NOMO-1 treated with dmso at 0.1 percent for 144 hours (cell line): ENCODE results near the gene SCAF8.

Experiments
- DNase-seq: peaks from one replicate; lab custom pipeline; 2025; ENCODE audit not compliant: unreplicated experiment; lab: John Stamatoyannopoulos, UW

Gene SCAF8

DNA sequence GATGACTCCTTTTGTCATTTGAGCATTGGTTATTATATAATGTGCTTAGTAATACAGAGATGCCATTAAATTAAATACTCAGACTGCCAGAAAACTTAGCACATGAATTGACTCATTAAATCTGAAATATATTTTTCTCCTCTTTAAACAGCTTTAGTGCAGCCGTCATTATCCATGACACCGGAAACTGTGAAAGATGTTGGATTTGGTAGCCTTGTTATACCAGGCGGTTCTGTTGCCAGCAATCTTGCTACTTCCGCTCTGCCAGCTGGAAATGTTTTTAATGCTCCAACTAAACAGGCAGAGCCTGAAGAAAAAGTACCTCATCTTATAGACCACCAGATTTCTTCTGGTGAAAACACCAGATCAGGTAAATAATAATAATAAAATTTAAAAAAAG is 97.6 kb downstream of the SCAF8 start:
- DNase-seq: no peak

DNA sequence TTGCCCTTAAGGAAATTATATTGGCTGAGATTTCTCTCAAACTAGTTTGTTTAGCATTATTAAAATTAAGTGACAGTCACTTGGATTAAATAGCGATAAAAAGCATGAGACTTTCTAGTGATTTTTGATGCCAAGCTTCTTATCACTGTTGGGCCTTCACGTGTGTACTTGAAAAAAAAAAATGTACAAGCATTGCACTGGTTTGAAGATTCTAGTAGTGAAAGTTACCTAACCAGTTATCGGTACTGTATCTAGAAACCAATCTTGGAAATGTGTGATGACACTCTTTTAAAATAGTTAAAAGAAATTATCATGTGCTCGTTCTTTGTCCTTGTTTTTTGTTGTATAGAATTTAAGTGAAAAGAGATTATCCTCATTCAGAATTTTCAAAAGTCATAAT is 102.1 kb downstream of the SCAF8 start:
- DNase-seq: no peak

DNA sequence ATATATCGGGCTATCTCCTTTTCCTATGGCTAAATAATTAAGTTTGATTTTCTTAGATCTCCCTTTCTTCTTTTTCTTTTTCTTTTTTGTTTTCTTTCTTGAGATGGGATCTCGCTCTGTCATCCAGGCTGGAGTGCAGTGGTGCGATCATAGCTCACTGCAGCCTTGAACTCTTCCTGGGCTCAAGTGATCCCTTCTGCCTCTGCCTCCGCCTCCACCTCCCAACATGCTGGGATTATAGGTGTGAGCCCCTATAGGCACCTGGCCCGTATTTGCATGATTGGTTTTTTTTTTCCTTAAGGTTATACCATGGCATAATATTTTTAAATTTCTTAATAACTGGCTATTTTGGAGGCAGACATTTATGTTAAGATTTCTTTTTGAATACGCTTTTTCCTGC is 106.3 kb downstream of the SCAF8 start:
- DNase-seq: no peak

DNA sequence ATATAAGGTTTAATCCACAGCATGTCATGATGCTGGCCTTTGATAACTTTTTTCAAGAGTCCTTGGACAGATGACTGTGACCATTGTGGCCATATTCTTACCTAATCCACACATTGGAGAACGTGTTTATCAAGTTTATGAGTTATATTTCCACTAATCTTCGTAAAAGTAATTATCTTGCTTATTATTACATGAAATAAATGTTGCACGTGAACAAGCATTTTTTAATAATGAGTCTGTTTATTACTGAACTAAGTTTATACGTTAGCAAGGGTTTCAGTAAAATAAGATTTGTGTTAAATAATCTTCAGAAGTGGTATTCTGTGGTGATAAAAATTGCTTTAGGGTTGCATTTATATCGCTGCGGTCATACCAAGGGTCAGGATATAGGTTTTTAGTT is 107.1 kb downstream of the SCAF8 start:
- DNase-seq: no peak

DNA sequence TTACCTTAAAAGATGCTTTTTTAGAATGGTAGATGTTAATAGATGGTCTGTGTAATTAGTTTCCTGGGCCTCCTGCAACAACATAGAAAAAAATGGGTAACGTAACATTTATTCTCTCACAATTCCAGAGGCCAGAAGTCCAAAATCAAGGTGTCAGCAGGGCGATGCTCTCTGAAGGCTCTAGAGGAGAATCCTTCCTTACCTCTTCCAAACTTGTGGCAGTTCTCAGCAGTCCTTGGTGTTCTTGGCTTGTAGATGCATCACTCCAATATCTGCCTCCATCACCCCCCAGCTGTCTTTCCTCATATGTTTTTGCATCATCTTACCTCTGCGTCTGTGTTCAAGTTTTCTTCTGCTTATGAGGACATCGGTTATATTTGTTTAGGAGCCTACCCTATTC is 107.9 kb downstream of the SCAF8 start:
- no peak for DNase-seq

DNA sequence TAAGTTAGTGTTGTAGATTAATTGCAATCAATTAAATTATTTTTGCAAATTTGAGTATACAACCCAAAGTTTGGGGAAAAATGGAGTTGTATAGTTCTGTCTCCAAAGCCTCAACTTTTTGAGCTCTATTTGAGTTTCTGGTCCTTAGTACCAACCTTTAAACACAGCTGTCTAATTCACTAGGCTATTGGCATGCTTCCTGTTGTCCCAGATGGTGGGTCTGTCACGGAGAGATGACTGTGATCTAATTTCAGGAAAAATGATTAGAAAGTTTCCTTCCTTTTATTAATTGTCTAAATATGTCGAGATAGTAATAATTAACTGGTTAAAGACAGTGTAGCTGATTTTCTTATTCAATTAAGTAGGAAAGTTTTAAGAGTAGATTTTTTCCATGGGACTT is 109.6 kb downstream of the SCAF8 start:
- DNase-seq: no peak

DNA sequence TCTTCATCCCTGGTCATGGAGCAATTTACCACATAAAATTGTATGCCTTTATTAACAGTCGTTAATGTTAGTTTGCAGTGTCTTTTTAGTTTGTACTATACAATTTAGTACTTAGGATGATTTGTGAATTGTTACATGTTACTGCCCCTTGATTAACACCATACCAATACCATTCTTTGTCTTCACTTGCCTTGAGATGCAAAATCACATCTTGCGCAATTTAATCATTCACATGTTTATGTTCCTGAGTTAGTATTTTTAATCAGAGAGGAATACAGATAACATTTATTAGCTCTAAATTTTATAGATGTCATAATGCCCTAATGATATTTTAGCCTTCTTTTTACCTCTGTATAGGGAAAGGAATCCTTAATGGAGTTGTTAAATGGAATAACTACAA is 114.1 kb downstream of the SCAF8 start:
- no peak for DNase-seq

DNA sequence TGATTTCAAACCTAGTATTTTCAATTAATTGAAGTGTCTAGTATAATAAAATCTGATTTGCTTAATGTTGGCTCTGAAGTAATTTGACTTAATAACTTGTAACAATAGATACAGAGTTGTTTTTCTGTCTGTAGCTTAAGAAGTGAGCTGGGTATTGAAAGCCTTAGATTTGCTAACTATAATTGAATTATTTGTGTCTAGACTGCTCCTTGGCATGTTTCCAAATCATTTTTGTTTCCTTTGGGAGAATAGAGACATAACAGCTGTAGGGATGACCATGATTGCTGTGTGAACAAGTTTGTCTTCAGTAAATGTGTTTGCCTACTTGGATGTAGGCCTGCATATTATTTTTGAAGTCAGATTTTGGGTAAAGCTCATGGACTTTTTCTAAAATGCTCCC is 115.4 kb downstream of the SCAF8 start:
- no peak for DNase-seq

DNA sequence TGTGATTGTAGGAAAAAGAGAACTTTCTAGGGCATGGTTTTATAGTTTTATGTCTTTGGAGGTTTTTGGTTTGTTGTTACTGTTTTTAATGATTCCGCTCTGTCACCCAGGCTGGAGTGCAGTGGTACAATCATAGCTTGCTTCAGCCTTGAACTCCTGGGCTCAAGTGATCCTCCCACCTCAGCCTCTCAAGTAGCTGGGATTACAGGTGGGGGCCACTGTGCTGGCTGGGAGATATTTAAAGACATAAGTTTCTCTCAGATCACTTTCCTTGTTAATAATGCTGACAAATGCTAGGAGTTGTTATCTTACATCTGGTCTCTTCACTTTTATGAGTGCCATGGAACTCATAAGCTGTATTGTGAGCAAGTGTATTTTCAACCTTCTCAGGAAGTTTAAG is 116.3 kb downstream of the SCAF8 start:
- no peak for DNase-seq

DNA sequence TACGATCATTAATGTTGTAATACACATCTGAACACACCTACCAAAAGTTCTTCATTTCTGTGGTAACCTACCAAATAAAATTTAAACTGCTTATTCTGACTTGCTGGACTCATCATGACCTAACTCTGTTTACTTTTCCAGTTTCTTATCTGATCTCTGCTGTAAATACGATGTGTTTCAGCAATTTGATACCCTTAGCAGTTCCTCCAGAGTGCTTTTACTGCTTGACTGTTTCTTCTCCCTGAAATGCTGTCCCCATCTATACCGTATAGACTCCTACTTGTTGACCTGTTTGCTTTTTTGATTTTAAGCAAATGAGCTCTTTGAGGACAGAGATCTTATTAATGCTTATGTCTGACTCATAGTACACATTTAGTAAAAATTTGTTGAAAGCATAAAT is 119.5 kb downstream of the SCAF8 start:
- no peak for DNase-seq

DNA sequence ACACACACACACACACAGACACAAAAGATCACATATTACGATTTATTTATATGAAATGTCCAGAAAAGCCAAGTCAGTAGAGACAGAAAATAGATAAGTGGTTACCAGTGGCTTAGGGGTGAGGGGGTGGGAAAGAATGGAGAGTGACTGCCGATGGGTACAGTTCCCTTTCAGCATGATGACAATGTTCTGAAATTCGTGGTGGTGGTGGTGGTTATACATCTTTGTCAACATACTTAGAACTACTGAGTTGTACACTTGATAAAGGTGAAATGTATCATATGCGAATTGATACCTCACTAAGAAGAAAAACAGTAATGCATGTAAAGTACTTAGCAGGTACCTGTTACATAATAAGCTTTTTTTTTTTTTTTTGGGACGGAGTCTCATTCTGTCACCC is 124.3 kb downstream of the SCAF8 start:
- DNase-seq: no peak

DNA sequence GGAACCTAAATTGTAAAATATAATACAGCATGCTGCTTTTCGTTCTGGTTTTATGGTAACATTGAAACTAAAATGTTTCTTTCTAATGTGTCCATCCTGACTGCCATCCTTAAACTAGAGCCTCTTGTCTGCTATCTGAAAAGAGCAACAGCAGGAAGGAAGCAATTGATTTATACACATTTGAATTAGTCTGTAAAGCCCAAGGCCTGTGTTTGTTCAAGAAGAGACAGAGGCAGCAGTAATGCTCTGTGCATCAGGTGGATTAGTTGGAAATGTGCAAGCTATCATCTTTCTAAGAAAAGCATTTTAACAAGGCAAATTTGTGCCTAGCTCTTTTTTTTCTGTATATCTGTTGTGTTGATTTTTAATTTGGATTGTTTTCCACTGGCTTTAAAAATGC is 128.6 kb downstream of the SCAF8 start:
- no peak for DNase-seq

DNA sequence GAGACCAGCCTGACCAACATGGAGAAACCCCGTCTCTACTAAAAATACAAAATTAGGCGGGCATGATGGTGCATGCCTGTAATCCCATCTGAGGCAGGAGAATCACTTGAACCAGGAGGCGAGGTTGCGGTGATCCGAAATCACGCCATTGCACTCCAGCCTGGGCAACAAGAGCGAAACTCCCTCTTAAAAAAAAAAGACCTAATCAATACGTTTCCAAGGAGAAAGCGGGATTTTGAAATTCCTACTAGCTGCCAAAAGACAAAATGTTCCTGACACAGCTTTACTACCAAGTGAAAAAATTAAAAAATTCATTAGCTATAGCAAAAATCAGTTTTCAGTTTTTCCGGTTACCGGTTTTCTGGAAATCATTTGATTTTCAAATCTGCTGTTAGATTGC is 129.3 kb downstream of the SCAF8 start:
- no peak for DNase-seq

DNA sequence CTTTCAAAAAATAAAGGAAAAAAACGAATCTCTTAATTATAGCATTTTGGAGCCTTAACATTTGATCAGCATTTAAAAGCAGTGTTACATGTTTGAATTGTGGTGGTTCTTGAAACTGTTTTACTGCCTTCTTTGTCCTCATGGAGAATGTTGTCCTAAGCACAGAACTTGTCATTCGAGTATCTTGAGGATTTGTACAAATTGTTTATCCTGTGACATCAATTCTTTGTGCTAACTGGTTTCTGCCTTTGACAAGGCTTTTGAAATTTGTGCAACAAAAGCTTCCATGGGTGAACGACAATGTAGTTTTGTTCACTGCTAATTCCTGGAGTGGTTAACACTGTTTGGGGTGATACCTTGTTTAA is 130.8 kb downstream of the SCAF8 start:
- DNase-seq: no peak

DNA sequence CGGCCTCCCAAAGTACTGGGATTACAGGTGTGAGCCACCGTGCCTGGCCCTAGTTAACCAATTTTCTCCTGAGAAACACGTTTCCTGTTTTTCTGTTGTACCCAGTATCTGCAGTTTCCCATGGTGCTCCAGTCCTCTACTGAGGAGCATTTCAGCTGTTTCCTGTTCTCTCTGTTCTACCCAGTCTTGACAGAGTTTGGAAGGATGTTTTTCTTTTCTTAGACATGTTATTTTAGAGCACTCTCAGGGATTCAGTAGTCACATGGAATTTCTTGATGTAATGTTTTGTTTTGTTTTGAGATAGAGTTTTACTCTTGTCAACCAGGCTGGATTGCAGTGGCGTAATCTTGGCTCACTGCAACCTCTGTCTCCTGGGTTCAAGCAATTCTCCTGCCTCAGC is 132.1 kb downstream of the SCAF8 start:
- DNase-seq: no peak

DNA sequence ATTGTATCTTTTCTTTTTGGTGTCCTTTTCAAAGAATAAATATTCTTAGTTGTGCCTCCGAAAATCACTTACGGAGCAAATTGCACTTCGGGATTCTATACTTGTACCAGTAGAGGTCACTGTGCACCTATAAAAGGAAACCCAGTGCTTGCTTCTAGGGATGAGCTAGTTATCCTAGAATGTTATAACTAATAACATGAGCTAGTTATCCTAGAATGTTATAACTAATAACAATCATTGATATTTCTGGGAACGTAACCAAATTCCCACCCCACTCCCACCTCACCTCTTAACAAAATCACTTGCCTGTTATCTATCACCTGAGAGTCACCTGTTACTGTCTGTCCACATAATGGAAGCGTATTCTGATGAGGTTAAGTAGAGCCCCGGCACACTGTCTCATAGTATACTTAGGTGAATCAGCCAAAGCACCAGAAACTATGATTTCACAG is 135.0 kb downstream of the SCAF8 start:
- no peak for DNase-seq

DNA sequence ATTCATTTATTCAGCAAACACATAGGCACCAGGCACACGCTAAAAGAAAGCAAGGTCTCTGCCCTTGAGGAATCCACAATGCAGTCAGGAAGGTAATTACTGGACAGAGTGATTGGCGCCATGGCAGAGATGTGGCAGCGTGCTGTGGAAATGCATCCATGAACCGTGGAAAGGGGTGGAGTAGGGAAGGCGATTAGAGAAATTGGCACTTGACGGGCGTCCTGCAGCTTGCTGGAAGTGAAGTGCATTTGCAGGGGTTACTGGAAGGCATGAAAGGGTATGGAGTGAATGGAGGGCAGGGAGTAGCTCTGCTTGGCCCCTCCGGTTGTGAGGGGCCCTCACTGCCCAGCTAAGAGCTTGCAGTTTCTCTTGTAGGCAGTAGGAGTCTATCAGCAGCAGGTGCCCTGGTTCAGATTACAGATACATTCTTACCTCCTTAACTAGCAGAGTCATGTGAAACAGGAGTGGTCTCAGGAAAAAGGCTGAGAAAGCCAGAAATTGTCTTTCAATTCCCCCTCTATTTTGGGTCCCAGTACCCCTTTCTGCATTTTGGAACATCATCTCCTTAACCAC is 139.4 kb downstream of the SCAF8 start:
- no peak for DNase-seq

DNA sequence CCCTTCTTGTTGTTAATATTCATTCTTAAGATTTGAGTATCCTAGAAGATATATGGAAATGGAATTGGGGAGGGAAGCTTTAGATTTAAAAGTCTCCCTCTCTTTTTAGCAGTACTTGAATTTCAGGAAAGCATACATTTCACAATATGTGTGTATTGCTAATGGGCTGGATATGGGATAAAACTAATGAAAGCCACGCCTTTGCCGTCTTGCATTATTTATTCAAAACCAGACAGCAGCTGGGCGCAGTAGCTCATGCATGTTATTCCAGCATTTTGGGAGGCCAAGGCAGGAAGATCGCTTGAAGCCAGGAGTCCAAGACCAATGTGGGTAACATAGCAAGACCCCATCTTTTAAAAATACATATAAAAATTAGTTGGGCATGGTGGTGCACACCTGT is 140.3 kb downstream of the SCAF8 start:
- DNase-seq: no peak

DNA sequence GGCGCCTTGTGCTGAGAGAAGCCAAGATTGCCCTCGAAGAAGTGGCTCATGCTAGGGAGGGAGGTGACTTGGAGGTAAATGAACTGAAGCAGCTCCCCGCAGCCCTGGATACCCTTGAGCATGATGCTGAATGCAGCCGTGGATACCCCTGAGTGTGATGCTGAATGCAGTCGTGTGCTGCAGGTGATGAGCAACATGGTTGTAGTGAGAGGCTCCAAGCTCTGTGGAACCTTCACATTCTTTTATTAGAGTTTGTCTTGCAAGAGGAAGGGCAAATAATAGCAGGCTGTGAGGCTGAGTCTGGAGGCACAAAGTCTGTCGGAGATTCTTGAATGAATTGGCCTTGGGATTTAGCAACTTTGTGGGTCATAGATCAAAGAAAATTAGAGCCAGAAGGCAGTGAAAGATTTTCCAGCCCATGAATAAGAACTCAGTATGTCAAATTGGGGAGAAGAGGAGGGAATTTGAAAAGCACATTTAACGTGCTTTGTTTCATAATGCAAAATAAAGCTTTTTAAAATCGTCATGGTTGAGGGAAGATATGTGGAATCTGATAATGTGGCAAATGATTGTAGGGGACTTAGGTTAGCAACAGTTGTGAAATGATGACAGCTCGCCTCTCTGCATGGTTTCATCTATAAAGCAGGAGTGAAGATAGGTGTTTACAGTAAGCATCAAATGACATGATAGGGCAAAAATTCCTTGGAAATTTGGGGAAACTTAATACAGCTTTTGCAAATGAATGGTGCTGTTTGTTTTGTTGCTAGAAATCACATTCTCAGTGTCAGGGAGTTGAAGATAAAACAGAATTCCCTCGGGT is 141.8 kb downstream of the SCAF8 start:
- DNase-seq: no peak

DNA sequence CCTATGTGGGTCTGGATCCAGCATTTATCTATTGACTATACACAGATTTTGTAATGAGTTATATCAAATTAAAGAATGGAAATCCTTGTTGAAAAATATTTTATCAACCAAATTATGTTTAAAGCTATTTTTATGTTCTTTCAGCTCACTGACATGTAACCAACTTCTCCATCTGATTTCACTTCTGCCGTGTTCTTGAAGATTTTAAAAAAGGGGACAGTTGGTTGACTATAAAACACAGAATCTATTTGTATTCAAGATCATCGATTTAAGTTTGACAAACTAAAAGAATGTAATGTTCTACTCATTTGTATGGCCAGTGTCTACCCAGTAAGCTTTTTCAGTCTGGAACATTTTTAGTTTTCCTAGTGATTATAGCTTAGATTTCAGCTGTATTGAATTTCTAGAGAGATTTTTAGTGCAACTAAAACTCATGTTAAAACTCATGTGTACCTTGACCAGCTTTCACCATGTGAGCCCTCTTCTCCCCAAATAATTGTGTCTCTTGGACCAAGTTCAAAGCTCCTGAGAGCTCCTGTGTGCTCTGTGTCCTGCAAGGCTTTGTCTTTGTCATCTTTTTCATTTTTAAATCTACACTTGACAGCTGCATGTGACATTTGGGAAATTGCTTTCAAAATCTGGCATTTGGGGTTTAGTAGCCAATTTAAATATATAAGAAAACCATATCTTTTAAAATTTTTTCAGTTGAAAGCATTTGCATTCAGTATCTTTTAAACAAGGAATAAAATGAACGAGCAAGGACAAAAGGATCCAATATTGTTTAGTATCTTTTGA is 143.5 kb downstream of the SCAF8 start:
- DNase-seq: no peak

DNA sequence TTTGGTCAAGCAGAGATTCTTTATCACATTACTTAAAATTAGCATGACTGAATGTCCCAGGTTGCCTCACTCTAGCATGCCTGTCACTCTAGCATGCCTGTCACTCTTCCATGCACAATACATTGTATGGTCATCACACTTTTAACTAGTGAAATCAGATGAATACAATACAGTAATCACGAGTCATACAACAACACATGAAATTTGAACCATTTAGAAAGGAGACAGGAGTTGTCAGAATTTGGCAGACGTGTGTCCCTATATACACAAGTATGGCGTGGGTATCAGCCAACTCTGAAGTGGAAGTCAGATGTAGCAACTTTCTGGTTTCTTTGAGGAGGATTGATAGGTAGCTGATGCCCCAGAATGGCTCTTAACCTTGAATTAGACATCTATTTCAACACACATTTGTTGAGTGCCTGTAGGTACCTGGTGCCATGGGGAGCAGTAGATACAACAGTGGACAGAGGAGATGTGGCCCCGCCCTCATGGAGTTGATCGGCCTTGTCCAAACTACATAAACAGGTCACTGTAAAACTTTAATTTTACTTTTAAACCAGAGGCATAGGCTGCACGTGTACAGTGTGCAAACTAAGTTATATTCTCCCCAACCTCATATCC is 145.8 kb downstream of the SCAF8 start:
- no peak for DNase-seq

DNA sequence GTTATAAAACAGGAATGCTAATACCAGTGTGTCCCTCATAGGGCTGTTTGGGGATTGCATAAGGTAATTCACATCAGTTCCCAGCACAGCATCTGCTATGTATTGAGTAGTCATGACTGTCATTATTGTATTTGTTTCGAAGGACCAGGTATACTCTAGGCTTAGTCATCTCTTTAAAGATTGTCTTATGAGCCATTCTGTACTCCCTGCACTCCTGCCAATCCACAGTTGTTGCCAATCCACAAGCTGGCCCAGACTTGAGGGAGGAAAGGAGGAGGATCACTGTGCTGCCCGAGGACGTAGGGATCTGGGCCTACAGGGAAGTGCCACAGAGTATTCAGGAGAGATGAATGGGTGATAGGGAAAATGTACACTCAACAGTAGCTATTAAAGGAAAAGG is 148.9 kb downstream of the SCAF8 start:
- no peak for DNase-seq
